IPS-15b (cell line): ENCODE measurements around the gene EGR1.
A peak's percentile ranks its signal among the peaks of the same experiment; 100 is the strongest.

Experiments
- H3K27me3 ChIP-seq: one replicate; pipeline ENCODE4 v1.6.1; 2013; ENCODE audit warnings: low read length; ENCODE audit not compliant: control insufficient read depth, insufficient read depth
- H3K36me3 ChIP-seq: one replicate; pipeline ENCODE4 v1.6.1; 2013; ENCODE audit warnings: low read length; ENCODE audit not compliant: control insufficient read depth, insufficient read depth
- H3K4me1 ChIP-seq: one replicate; pipeline ENCODE4 v1.6.1; 2013; ENCODE audit warnings: mild to moderate bottlenecking, low read length; ENCODE audit not compliant: control insufficient read depth, insufficient read depth
- H3K4me3 ChIP-seq: one replicate; pipeline ENCODE4 v1.5.1; 2013; ENCODE audit warnings: low read depth, low read length
- H3K9ac ChIP-seq: one replicate; pipeline ENCODE4 v1.6.1; 2013; ENCODE audit warnings: low read depth, mild to moderate bottlenecking, low read length
- H3K9me3 ChIP-seq: one replicate; pipeline ENCODE4 v1.6.1; 2013; ENCODE audit warnings: mild to moderate bottlenecking, low read length; ENCODE audit not compliant: control insufficient read depth, insufficient read depth

The EGR1 gene

GRCh38 chr5:138465261-138466124 is at the start of gene EGR1:
Gene EGR1, plus strand, starts transcription at chr5:138465479. Its CDS starts 283 bp downstream, at chr5:138465762.
- peaks cover 11% of the 10 kb centered on the region for H3K27me3 ChIP-seq
- peaks cover 6% of the 10 kb centered on the region for H3K36me3 ChIP-seq
- H3K4me1 ChIP-seq, result no peaks in the 10 kb centered on the region
- H3K9ac ChIP-seq, result peak within 1 kb of the TSS; percentile 98
- peak within 1 kb of the TSS; percentile 95 for H3K4me3 ChIP-seq
- no peaks in the 10 kb centered on the region for H3K9me3 ChIP-seq

- Histone ChIP-seq H3K9me3 (no peaks in the 10 kb centered on the region), H3K4me1 (no peaks in the 10 kb centered on the region), H3K4me3 (no peak overlapping the region), H3K27me3 (no peaks in the 10 kb centered on the region), H3K9ac (no peak overlapping the region), H3K36me3 (peaks cover 23% of the 10 kb centered on the region)
These were observed 46.8 kb upstream of the EGR1 start for GRCh38 chr5:138418444-138418843.

- no peaks in the 10 kb centered on the region for H3K27me3 ChIP-seq
- peaks cover 23% of the 10 kb centered on the region for H3K36me3 ChIP-seq
- no peaks in the 10 kb centered on the region for H3K4me1 ChIP-seq
- H3K9ac ChIP-seq, result no peak overlapping the region
- H3K9me3 ChIP-seq, result no peaks in the 10 kb centered on the region
- H3K4me3 ChIP-seq, result no peak overlapping the region
These were observed 40.2 kb upstream of the EGR1 start for GRCh38 chr5:138425079-138425478.

GRCh38 chr5:138435943-138436342 is 29.3 kb upstream of the EGR1 start:
- Histone ChIP-seq H3K27me3 (no peaks in the 10 kb centered on the region), H3K4me3 (no peak overlapping the region), H3K9ac (no peak overlapping the region), H3K36me3 (peaks cover 31% of the 10 kb centered on the region), H3K4me1 (peaks cover 7% of the 10 kb centered on the region), H3K9me3 (no peaks in the 10 kb centered on the region)

GRCh38 chr5:138438003-138438723 is 27.1 kb upstream of the EGR1 start:
- Histone ChIP-seq H3K27me3 (no peaks in the 10 kb centered on the region), H3K4me3 (peak overlapping the region; percentile 70), H3K4me1 (peaks cover 7% of the 10 kb centered on the region), H3K9ac (no peak overlapping the region), H3K9me3 (no peaks in the 10 kb centered on the region), H3K36me3 (peaks cover 21% of the 10 kb centered on the region)

GRCh38 chr5:138438724-138439476 is 26.4 kb upstream of the EGR1 start, which contains the start of gene REEP2:
Gene REEP2, plus strand, starts transcription at chr5:138439057. Its CDS starts 152 bp downstream, at chr5:138439209.
- Histone ChIP-seq H3K36me3 (peaks cover 14% of the 10 kb centered on the region), H3K9me3 (no peaks in the 10 kb centered on the region), H3K4me1 (peaks cover 7% of the 10 kb centered on the region), H3K9ac (peak within 1 kb of the TSS; percentile 57), H3K4me3 (peak within 1 kb of the TSS; percentile 70), H3K27me3 (no peaks in the 10 kb centered on the region)

GRCh38 chr5:138439477-138440158 is 25.7 kb upstream of the EGR1 start:
- peak overlapping the region; percentile 70 for H3K4me3 ChIP-seq

GRCh38 chr5:138440159-138441073 is 24.9 kb upstream of the EGR1 start:
- H3K9me3 ChIP-seq, result no peaks in the 10 kb centered on the region
- H3K27me3 ChIP-seq, result no peaks in the 10 kb centered on the region
- no peak overlapping the region for H3K9ac ChIP-seq
- H3K4me1 ChIP-seq, result peaks cover 7% of the 10 kb centered on the region
- H3K4me3 ChIP-seq, result peak overlapping the region; percentile 70
- peaks cover 12% of the 10 kb centered on the region for H3K36me3 ChIP-seq

More at GRCh38 chr5:138439477-138440158, 25.7 kb upstream of the EGR1 start:
- H3K36me3 ChIP-seq, result peaks cover 17% of the 10 kb centered on the region
- H3K27me3 ChIP-seq, result no peaks in the 10 kb centered on the region
- H3K9me3 ChIP-seq, result no peaks in the 10 kb centered on the region
- peak overlapping the region; percentile 57 for H3K9ac ChIP-seq
- H3K4me1 ChIP-seq, result peaks cover 7% of the 10 kb centered on the region

- H3K9ac ChIP-seq, result no peak overlapping the region
- no peaks in the 10 kb centered on the region for H3K27me3 ChIP-seq
- no peak overlapping the region for H3K4me3 ChIP-seq
- H3K4me1 ChIP-seq, result peaks cover 7% of the 10 kb centered on the region
- H3K9me3 ChIP-seq, result no peaks in the 10 kb centered on the region
- peaks cover 4% of the 10 kb centered on the region for H3K36me3 ChIP-seq
These were observed 24.1 kb upstream of the EGR1 start for GRCh38 chr5:138441221-138441620.

- Histone ChIP-seq H3K4me1 (peaks cover 4% of the 10 kb centered on the region), H3K36me3 (peaks cover 3% of the 10 kb centered on the region), H3K4me3 (no peak overlapping the region), H3K9ac (no peak overlapping the region), H3K27me3 (no peaks in the 10 kb centered on the region), H3K9me3 (no peaks in the 10 kb centered on the region)
These were observed 21.1 kb upstream of the EGR1 start for GRCh38 chr5:138444078-138444773.
